GM12875 (cell line): Measurements from ENCODE around the gene STXBP4.
"Not testable (repeated sequence)": the region's sequence is repeated elsewhere in the genome, so short reads cannot be mapped to it uniquely, and the experiment has no call there.

ENCODE experiments used
- H3K4me3 ChIP-seq: one replicate; pipeline ENCODE4 v1.5.1; 2011; ENCODE audit warnings: low read depth, low read length, control low read depth
- TF ChIP-seq, protein P1 (sequence below): IDR thresholded peaks from 2 replicates; pipeline ENCODE4 v1.5.1; 2011; ENCODE audit warnings: low read depth, mild to moderate bottlenecking, control low read depth, inconsistent platforms, low read length, moderate library complexity, borderline replicate concordance; ENCODE audit not compliant: insufficient read depth

Gene STXBP4

DNA sequence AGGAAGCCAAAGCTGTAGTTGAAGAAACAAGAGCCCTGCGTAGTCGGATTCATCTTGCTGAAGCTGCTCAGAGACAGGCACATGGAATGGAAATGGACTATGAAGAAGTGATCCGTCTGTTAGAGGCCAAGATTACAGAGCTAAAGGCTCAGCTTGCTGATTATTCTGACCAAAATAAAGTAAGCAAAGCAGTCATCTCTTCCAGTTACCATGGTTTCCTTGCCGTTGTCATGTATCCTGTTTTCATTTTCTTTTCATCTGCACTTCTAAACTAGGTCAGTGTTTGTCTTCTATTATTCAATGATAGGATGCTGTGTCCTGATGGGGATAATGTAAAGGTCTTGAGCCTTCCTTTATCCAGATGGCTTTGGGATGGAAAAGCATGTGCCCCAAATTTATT lies 104.3 kb downstream of the STXBP4 start:
- TF ChIP-seq, protein P1, sequence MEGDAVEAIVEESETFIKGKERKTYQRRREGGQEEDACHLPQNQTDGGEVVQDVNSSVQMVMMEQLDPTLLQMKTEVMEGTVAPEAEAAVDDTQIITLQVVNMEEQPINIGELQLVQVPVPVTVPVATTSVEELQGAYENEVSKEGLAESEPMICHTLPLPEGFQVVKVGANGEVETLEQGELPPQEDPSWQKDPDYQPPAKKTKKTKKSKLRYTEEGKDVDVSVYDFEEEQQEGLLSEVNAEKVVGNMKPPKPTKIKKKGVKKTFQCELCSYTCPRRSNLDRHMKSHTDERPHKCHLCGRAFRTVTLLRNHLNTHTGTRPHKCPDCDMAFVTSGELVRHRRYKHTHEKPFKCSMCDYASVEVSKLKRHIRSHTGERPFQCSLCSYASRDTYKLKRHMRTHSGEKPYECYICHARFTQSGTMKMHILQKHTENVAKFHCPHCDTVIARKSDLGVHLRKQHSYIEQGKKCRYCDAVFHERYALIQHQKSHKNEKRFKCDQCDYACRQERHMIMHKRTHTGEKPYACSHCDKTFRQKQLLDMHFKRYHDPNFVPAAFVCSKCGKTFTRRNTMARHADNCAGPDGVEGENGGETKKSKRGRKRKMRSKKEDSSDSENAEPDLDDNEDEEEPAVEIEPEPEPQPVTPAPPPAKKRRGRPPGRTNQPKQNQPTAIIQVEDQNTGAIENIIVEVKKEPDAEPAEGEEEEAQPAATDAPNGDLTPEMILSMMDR: no peak
- no peak overlapping the region for H3K4me3 ChIP-seq

DNA sequence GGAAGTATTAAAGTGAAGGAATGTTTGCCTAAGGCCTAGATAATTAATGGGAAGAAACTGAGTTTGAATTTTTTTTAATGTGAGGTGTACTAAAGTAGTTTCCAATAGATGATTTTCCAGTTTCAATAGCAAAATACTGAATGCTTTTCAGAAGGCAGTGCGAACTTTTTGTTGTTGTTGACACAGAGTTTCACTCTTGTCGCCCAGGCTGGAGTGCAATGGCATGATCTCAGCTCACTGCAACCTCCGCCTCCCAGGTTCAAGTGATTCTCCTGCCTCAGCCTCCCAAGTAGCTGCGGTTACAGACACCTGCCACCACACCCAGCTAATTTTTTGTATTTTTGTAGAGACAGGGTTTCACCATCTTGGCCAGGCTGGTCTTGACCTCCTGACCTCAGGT lies 104.9 kb downstream of the STXBP4 start:
- not testable (repeated sequence) for H3K4me3 ChIP-seq

DNA sequence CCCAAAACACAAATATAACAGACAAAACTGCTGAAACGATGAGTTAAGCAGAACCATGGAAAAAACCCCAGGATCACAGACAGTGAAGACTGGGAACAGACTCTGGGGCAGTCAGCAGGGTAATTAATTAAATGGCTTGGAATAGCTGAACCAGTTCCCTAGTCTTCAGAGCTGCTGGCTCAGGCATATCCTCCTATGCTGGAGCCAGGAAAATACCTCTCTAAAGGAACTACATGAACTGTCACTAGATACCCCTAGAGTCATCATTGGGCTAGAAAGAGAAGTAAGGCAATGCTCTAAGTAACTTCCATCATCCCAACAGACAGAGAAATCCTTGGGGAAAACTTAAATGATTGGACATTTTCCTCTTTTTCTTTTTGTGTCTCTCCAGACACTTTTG lies 113.0 kb downstream of the STXBP4 start:
- TF ChIP-seq, protein P1: no peak
- no peak overlapping the region for H3K4me3 ChIP-seq

DNA sequence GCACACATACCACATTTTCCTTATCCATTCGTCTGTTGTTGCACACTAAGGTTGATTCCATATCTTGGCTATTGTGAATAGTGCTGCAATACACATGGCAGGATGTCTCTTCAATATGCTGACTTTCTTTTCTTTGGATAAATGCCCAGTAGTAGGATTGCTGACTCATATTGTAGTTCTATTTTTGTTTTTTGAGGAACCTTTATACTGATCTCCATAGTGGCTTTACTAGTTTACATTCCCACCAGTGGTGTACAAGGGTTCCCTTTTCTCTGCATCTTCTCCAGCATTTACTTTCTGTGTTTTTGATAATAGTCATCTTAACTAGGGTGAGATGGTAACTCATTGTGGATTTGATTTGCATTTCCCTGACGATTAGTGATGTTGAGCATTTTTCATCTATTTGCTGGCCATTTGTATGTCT lies 118.1 kb downstream of the STXBP4 start:
- H3K4me3 ChIP-seq: no peak overlapping the region
- TF ChIP-seq, protein P1: no peak

DNA sequence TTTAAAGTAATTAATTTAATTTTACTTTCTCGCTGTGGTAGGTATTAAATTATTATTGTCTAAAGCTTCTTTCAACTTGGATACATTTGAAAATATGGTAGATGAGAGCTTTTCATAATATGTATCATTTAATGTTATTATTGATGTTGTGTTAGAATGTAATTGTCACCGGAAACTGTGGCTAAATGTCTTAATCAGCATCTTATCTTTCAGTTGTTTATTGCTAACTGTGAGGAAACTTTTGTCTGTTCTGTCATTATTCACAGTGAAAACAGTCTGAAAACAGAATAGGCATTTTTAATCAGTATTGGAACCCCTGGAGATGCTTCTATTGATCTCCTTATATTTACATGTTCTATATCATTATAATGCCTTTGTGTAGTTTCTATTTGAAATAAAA lies 120.7 kb downstream of the STXBP4 start:
- no peak overlapping the region for H3K4me3 ChIP-seq
- TF ChIP-seq, protein P1: no peak

DNA sequence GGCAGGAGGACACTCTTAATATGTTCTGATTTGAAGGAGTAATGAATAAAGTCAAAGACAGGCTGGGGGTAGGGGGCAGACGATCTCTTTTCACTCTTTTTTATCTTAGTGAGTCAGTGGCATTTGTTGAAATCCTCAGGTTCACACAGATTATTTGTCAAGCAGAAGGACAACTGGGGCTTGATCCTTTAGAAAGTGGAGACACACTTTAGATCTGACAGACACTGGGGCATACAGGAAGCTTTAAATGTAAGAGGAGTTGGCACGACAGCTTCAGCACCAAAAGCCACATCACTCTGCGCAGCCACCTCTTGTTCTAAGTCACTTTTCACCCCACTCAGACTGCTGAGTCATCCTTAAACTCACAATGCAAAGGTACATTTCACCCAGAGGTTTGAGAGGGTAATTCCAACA lies 121.5 kb downstream of the STXBP4 start:
- TF ChIP-seq, protein P1: no peak
- no peak overlapping the region for H3K4me3 ChIP-seq

DNA sequence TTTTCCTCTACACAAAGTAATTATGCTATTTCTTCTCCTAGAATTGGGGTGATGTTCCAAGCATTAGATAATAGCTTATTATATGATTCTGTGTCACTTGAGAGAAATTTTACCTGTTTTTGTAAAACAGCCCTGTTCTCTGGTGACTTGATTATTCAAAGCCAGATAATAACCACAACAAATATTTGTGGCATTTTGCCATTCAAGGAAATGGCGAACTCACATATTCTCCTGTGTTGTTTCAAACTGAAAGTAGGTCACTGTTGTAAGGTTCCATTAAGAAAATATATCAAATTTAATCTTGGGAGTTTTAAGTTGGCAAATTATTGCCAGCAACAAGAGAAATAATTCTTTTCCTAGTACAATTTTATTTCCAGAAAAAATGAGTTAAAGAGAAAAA lies 124.8 kb downstream of the STXBP4 start:
- TF ChIP-seq, protein P1: no peak
- no peak overlapping the region for H3K4me3 ChIP-seq

DNA sequence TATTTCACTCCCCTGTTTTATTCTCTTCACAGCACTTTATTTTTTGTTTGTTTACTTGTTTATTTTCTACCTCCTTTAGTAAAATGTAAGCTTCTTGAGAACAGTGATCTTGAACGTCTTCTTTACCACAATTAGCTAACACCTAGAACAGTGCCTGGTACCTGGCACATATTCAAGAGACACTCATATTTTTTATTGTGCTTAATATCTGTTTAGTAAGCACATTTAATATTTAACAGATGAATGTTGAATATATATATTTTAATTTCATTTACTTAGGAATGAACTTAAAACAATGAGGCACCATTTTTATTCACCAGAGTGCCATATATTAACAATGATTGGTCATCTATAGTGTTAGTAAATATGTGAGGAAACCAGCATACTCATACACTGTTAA lies 130.2 kb downstream of the STXBP4 start:
- TF ChIP-seq, protein P1: no peak
- no peak overlapping the region for H3K4me3 ChIP-seq
